Aorta (tissue), 5 donors: ENCODE data around the gene TMEM170B. TPM values are rescaled to one million over a fixed set of nuclear protein-coding genes. Genes with fewer than 3 reads are reported as not detected.

Source experiments
- ATAC-seq: fragments of 200-7000 bp; cut with Tn5 transposase; one replicate; pipeline ENCODE4 v1.9.1; 2022; ENCODE audit warnings: moderate library complexity; ENCODE audit not compliant: low FRiP score
- DNase-seq, 2 donors: peaks; one replicate each; pipeline ENCODE4 v3.0.0-alpha.2; 2020
- H3K27ac ChIP-seq, 2 donors: one replicate each; pipeline ENCODE4 v1.5.1; 2013; ENCODE audit warnings: low read length in 2 of 2, mild to moderate bottlenecking in 2 of 2, moderate library complexity in 2 of 2, control low read depth in 1 of 2, inconsistent platforms in 1 of 2, low read depth in 1 of 2
- H3K27me3 ChIP-seq, 2 donors: one replicate each; pipeline ENCODE4 v1.6.1; 2013; ENCODE audit warnings: control low read depth in 1 of 2, low read length in 1 of 2, mild to moderate bottlenecking in 1 of 2, moderate library complexity in 1 of 2; ENCODE audit not compliant: insufficient read depth in 2 of 2, control insufficient read depth in 1 of 2
- H3K36me3 ChIP-seq, 2 donors: one replicate each; pipeline ENCODE4 v1.6.1; 2013; ENCODE audit warnings: control low read depth in 1 of 2, low read length in 1 of 2, mild to moderate bottlenecking in 1 of 2; ENCODE audit not compliant: insufficient read depth in 2 of 2, control insufficient read depth in 1 of 2
- H3K4me1 ChIP-seq, 2 donors: one replicate each; pipeline ENCODE4 v1.6.1; 2013; ENCODE audit warnings: low read length in 2 of 2, control low read depth in 1 of 2, mild to moderate bottlenecking in 1 of 2, moderate library complexity in 1 of 2; ENCODE audit not compliant: insufficient read depth in 2 of 2, control insufficient read depth in 1 of 2
- H3K4me3 ChIP-seq, 2 donors: one replicate each; pipeline ENCODE4 v1.5.1; 2013; ENCODE audit warnings: low read length in 2 of 2, control low read depth in 1 of 2, mild to moderate bottlenecking in 1 of 2
- H3K9me3 ChIP-seq: one replicate; pipeline ENCODE4 v1.6.1; 2013; ENCODE audit warnings: mild to moderate bottlenecking, low read length; ENCODE audit not compliant: control insufficient read depth
- WGBS, 2 donors: extraction: QIAGEN DNeasy Blood & Tissue Kit; methylation state at CpG; one replicate each; pipeline ENCODE4 v1.1.7; 2013; 5-methylcytosine and 5-hydroxymethylcytosine counted together
- intact Hi-C, 2 donors: fragments of 100-400 bp; cut with DNase I; formaldehyde crosslinking; loops; one replicate each; pipeline versions ENCODE4 v1.14.2 to v1.15.0; 2022
- polyA plus RNA-seq, 2 donors: library from polyadenylated mRNA; stranded (reverse); fragments of 200-250 nt; gene quantifications; one replicate each; pipeline ENCODE4 v1.2.3, GENCODE V29; 2013
- total RNA-seq, 2 donors: library from RNA; stranded (reverse); fragmentation: NEBNext Ultra II Directional; extraction: Animal tissue kit (Norgen Biotek cat#: 25700); gene quantifications; one replicate each; pipeline ENCODE4 v1.2.1, GENCODE V29; 2021
- donor health status: healthy with polysubstance abuse.
- donor health status: Bipolar disorder and iron deficiency.
- donor health status: DM: no; HTN: no; CAD: no.
- donor health status: DM: no; HTN: no; CAD: no.
- donor health status: DM: yes; HTN: yes; CAD: no.

TMEM170B gene
- total and polyA plus RNA-seq, 4 donors, result 1.5 to 7.3 (median 4.1) TPM

GRCh38 chr6:11496152-11497060 lies 41.1 kb upstream of the TMEM170B start:
- Histone ChIP-seq H3K4me1 (peaks cover 0 to 2% of the 10 kb centered on the region in 2 donors), H3K27ac (no peak overlapping the region)
- peak in 1 of 2 donors; percentile 61 for DNase-seq

GRCh38 chr6:11497107-11497506 lies 40.4 kb upstream of the TMEM170B start:
- Histone ChIP-seq H3K27me3 (no peaks in the 10 kb centered on the region), H3K4me3 (no peak overlapping the region), H3K4me1 (peaks cover 0 to 2% of the 10 kb centered on the region in 2 donors), H3K9me3 (no peaks in the 10 kb centered on the region), H3K36me3 (no peaks in the 10 kb centered on the region), H3K27ac (no peak overlapping the region)
- DNase-seq (no peak), ATAC-seq (no peak)
- intact Hi-C loops, result loop anchor here (5.0 kb wide), 2 partner anchors 255 to 325 kb away; no protein-coding TSS in a partner anchor
- 93 to 96% methylated on average over 9 of the region's 9 CpGs for WGBS, 2 donors

More at GRCh38 chr6:11496152-11497060, 41.1 kb upstream of the TMEM170B start:
- intact Hi-C loops, result loop anchor here (1.0 to 5.0 kb wide), 4 partner anchors 254 to 352 kb away; no protein-coding TSS in a partner anchor
- H3K4me3 ChIP-seq, result no peak overlapping the region
- no peaks in the 10 kb centered on the region for H3K9me3 ChIP-seq
- no peaks in the 10 kb centered on the region for H3K36me3 ChIP-seq
- 19 to 27% methylated on average over 12 of the region's 12 CpGs for WGBS, 2 donors
- peak; percentile 93 for ATAC-seq
- H3K27me3 ChIP-seq, result no peaks in the 10 kb centered on the region

DNA sequence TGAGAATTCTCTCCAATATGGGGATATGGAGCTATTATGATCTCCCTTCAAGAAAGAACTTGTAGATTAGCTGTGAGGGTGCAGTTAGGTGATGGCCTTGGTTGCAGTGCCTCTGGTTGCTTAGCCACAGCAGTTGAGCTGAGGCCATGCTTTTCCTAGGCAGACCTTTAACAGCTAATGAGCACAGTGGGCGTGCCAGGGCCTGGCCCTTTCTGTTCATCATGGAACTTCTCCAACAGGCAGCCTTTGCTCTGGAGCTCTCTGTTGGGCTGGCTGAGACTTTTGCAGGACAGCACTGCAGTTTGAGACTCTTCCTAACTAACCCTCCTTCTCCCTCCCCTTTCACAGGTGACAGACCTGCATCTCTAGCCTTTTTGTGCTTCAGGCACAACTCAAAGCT lies 39.7 kb upstream of the TMEM170B start:
- Histone ChIP-seq H3K4me1 (peaks cover 0 to 2% of the 10 kb centered on the region in 2 donors), H3K27me3 (no peaks in the 10 kb centered on the region), H3K9me3 (no peaks in the 10 kb centered on the region), H3K36me3 (no peaks in the 10 kb centered on the region), H3K4me3 (no peak overlapping the region), H3K27ac (no peak overlapping the region)
- intact Hi-C loops, result loop anchor here (5.0 kb wide), 2 partner anchors 256 to 326 kb away; no protein-coding TSS in a partner anchor
- WGBS, 2 donors, result 47 to 64% methylated on average over 1 of the region's 1 CpG
- DNase-seq (no peak), ATAC-seq (no peak)

- intact Hi-C loops, result no loop called here
- WGBS, 2 donors, result 94 to 96% methylated on average over 2 of the region's 2 CpGs
These were observed 37.5 kb upstream of the TMEM170B start for GRCh38 chr6:11500008-11500407.

DNA sequence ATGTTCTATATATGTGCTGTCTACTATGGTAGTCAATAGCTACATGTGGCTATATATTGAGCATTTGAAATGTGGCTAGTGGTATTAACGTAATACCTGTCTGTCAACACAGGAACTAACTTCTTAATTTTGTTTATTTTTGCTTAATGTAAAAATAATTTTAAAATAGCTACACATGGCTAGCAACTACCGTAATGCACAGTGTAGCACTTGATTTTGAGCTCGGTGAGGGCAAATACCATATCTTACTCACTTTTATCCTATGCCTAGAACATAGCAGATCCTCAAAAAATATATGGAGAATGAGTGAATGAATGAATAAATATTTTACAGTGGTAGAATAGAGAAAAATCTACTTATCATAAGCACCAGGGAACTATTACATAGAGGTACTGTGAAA lies 28.1 kb upstream of the TMEM170B start:
- DNase-seq (no peak), ATAC-seq (no peak)
- no peaks in the 10 kb centered on the region for H3K27me3 ChIP-seq
- H3K9me3 ChIP-seq, result peaks cover 2% of the 10 kb centered on the region
- WGBS, 2 donors, result 95% methylated on average over 3 of the region's 3 CpGs
- H3K27ac ChIP-seq, result no peak overlapping the region
- intact Hi-C loops, result no loop called here
- no peaks in the 10 kb centered on the region for H3K4me1 ChIP-seq
- no peak overlapping the region for H3K4me3 ChIP-seq
- no peaks in the 10 kb centered on the region for H3K36me3 ChIP-seq

More at GRCh38 chr6:11500008-11500407, 37.5 kb upstream of the TMEM170B start:
- no peak overlapping the region for H3K4me3 ChIP-seq
- peaks cover 0 to 2% of the 10 kb centered on the region in 2 donors for H3K4me1 ChIP-seq
- H3K27ac ChIP-seq, result no peak overlapping the region
- no peaks in the 10 kb centered on the region for H3K9me3 ChIP-seq
- DNase-seq (no peak), ATAC-seq (no peak)
- H3K27me3 ChIP-seq, result no peaks in the 10 kb centered on the region
- H3K36me3 ChIP-seq, result no peaks in the 10 kb centered on the region

DNA sequence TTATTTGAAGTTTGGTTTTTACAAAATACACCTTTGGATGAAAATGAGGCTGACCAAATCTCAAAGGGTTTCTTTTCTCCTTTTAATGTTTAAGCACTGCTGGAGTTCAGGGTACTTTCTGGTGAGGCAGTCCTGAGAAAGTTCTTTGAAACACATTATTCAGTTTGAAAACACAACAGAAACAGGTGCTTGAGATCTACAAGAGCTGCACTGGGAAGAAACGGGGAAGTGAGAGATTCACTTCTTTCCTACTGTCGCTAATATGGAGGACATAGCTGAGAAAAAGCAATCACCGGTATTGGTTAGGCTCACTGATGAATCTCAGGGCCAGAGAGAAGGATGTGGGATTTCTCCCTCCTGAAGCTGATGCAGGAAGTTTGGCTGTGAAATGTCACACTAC lies 22.9 kb upstream of the TMEM170B start:
- intact Hi-C loops, result no loop called here
- H3K36me3 ChIP-seq, result no peaks in the 10 kb centered on the region
- 57 to 84% methylated on average over 3 of the region's 3 CpGs for WGBS, 2 donors
- H3K9me3 ChIP-seq, result peaks cover 3% of the 10 kb centered on the region
- H3K4me3 ChIP-seq, result no peak overlapping the region
- DNase-seq, result no peak
- no peak overlapping the region for H3K27ac ChIP-seq
- no peaks in the 10 kb centered on the region for H3K4me1 ChIP-seq
- H3K27me3 ChIP-seq, result no peaks in the 10 kb centered on the region
- no peak for ATAC-seq

GRCh38 chr6:11515763-11516162 lies 21.8 kb upstream of the TMEM170B start:
- H3K9me3 ChIP-seq, result peaks cover 3% of the 10 kb centered on the region
- no peaks in the 10 kb centered on the region for H3K36me3 ChIP-seq
- H3K27ac ChIP-seq, result no peak overlapping the region
- 42 to 47% methylated on average over 3 of the region's 3 CpGs for WGBS, 2 donors
- no peaks in the 10 kb centered on the region for H3K27me3 ChIP-seq
- intact Hi-C loops, result no loop called here
- ATAC-seq, result no peak
- no peaks in the 10 kb centered on the region for H3K4me1 ChIP-seq
- H3K4me3 ChIP-seq, result no peak overlapping the region
- no peak for DNase-seq

DNA sequence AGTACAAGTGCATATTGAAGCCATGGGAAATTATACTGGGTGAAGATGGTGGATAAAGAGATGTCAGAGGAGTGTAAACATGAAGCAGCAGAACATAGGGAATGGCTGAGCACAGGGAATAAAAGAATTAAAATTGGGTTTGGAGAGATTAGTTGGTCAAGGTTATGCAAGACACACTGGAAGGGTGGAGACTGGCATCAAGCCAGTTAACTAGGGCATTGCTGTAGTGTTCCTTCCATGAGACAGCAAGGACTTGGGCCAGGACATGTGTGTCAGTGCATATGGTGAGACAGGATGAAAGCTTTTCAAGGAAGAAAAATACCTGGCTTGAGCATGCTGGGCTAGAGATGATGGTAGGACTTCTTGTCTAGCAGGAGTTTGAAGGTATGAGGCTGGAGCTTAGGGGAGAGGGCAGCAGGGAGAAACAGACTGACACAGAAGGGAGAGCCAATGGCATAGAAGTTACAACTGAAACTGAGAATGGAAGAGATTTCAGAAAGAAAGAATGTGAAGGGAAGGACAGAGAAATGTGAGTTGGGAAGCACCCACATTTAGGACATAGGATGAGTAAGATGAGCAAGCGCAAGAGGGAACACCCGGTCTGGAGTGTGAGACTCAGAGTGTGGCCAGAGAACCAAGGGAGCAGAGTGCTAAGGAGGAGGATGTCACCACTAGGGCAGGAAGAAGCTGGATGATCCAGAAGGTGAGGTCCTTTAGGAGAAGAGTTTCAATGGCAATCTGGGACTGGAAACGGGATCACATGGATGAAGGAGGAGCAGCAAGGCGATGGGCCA lies 14.5 kb upstream of the TMEM170B start:
- H3K4me1 ChIP-seq, result no peaks in the 10 kb centered on the region
- H3K27ac ChIP-seq, result no peak overlapping the region
- DNase-seq (no peak), ATAC-seq (no peak)
- 90 to 93% methylated on average over 4 of the region's 4 CpGs for WGBS, 2 donors
- intact Hi-C loops, result no loop called here
- no peak overlapping the region for H3K4me3 ChIP-seq
- H3K9me3 ChIP-seq, result no peaks in the 10 kb centered on the region
- H3K27me3 ChIP-seq, result no peaks in the 10 kb centered on the region
- H3K36me3 ChIP-seq, result no peaks in the 10 kb centered on the region
